Measurements from ENCODE around the gene ESPN.

ESPN gene

GRCh38 chr1:6466751-6467150, 42.2 kb downstream of the ESPN start:
- DNase-seq: no peak

GRCh38 chr1:6467224-6467623, 42.6 kb downstream of the ESPN start:
- DNase-seq: no peak

DNA sequence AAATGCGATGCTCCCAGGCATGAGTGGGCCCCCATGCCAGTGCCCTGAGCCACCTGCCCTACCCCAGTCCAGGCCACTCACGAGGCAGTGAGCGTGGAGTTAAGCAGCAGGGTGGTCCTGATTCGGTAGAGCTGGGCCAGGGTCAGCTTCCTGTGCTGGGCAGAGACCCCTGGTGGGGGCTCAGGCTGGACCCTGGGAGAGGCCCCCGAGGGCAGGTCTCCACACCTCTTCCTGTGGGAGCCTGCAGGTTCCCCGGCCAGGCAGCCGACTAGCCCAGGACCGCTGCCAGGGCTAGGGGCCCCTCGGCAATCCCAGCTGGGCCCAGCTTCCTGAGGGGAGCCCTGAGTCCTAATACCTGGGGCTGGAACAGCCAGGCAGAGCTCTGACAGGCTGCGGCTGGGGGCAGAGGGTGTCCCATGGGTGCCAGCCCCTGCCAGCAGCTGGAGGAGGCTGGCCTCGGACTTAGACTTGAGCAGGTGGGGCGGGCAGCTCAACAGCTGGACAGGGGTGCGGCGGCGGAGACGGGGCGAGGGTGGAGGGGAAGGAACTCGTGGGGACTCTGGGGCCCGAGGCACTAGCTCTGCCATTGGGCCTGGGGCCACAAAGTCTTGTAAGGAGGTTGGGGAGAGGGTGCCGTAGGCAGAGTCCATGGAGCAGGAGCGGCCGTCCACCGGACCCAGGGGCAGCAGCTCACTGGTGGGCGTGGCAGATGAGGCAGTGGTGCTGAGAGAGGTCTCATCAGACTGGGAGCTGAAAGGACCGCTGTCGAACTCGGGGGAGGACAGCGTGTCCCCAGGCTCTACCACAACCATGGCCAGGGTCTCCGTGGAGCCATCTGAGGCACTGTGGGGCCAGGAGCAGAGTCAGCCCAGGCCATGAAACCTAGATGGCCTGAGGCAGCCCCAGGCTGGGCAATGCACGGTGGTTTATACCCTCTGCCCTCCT, 43.4 kb downstream of the ESPN start:
- no peak for DNase-seq

- no peak for DNase-seq
Measured at GRCh38 chr1:6468729-6469461, 44.3 kb downstream of the ESPN start.

DNA sequence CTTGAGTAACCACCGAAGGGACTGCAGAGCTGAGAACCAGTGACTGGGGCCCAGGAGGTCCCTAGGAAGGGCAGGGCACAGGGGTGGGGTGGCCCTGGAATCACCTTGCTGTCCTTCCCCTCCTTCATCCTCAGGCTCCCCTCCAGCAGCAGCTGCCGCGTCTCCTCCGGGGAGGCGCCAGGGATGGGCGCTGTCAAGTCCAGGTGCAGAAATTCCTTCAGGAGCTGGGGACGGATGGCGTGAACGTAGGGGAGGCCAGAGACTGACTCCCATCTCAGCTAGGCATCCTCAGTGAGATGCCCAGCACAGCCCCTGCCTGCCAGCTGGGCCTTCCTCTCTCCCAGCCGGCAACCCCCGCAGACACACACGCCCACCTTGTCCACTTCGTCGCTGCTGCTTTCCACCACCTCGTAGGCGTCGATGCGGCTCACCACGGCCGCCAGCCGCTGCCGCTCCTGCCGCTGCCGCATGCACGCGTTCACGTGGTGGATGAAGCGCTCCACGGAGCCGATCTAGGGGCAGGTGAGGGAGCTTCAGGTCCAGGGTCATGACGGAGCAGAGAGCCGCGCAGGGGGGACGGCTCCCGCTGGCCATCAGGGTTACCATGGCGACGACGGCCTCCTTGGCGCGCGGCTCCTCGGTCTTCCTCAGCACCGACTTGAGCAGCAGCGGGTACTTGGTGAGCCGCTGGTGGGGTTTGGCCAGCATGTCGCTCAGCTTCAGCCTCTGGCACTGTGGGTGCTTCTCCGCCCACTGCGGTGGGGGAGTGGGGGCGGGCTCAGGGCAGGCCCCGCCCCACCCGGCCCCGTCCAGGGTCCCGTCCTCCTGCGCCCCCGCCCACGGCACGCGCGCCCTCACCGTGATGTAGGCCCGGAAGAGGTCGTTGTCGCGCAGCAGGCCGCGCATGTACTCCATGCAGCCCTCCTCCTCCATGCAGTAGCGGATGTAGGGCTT, 45.8 kb downstream of the ESPN start:
- DNase-seq: no peak

DNA sequence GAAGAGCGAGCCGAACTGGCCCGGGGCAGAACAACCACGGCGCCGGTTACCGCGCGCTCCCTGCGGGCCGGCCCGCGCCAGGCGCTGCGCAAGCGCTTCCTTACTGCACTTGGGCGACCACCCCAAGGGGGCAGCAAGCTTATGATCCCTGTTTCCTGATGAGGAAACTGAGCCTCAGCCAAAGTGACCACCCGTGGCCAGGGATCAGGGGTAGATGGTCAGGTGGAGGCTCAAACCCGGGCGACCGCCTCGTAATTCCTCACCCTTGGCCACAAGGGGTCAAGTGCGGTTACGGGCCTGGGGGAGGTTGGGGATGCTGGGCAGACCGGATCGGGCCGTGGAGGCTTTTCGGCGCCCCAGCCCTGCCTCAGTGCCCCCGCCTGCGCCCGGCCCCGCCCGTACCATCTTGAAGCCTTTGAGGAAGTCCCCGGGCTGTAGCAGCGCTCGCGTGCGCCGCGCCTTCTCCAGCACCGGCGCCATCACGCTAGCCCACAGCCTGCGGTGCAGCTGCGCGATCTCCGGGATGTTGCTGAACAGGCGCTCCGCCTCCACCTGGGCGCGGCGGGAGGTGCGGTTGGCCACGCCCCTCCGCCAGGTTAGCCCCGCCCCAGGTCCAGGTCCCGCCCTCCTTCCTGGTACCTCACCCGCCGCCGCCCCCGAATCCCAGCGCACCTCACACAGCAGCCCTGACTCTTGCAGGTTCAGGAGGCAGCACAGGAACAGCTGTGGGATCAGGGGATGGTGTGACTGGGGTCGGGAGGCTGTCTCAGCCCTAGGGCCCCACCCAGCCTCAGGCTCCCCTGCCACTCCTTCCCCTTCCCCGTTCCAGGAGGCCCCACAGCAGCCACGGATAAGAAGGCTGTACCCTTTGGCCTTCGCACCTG, 46.8 kb downstream of the ESPN start:
- DNase-seq: no peak

- DNase-seq: no peak
Measured at GRCh38 chr1:6471970-6472368, 47.4 kb downstream of the ESPN start.

GRCh38 chr1:6472391-6472790, 47.8 kb downstream of the ESPN start:
- no peak for DNase-seq

DNA sequence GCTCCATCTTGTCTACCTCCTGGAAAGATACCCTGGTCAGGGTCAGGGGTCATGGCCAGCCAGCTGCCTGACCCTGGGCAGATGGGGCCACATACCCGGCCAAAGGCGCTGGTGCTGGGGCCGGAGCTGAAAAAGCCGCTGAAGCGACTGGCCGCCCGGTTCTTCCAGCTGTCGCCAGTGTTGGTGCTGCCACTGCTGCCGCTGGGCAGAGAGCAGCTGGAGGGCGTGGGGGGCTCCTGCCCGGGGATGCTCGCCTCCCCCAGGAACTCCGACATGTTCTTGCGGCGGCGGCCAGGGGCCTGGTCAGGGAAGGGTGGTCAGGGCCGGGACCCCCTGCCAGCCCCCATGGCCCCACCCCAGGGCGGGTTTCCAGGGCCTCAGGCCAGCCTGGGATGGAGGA, 48.6 kb downstream of the ESPN start:
- no peak for DNase-seq

DNA sequence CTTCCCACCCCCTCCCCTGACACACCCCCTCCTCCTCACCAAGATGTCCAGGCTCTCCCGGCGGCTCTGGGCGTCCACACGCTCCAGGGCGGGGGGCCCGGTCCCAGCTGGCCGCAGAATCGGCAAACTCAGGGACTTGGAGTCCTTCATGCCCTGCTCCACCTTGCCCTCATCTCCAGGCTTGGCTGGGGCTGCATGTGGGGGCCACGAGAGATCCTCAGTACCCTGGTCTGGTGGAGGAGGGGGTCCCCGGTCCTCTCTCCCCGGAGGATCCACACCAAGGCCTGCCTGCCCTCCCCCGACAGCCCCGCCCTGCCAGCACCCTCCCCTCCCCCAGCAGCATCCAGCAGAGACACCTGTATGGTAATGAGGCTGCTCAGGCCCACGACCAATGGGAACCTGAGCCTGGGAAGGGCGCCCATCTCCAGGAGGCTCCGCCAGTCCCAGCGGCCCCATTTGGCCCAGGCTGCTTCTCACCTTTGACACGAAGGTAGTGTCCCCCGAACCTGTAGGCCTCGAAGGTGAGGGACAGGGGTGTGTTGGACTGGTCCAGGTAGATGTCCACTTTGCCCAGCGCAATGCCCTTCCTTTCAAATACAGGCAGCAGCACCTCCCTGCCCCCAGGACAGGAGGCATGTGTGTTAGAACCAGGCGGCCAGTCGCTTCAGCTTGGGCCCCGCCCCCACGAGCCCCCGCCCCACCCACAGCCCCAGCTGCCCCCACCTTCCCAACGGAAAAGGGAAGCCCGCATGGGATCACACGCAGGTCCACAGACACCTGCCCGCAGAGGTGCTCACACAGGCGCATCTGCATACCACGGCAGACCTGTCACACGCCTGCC, 49.6 kb downstream of the ESPN start:
- peak; percentile 91 for DNase-seq

- DNase-seq: no peak
Measured at GRCh38 chr1:6474815-6475282, 50.3 kb downstream of the ESPN start.

DNA sequence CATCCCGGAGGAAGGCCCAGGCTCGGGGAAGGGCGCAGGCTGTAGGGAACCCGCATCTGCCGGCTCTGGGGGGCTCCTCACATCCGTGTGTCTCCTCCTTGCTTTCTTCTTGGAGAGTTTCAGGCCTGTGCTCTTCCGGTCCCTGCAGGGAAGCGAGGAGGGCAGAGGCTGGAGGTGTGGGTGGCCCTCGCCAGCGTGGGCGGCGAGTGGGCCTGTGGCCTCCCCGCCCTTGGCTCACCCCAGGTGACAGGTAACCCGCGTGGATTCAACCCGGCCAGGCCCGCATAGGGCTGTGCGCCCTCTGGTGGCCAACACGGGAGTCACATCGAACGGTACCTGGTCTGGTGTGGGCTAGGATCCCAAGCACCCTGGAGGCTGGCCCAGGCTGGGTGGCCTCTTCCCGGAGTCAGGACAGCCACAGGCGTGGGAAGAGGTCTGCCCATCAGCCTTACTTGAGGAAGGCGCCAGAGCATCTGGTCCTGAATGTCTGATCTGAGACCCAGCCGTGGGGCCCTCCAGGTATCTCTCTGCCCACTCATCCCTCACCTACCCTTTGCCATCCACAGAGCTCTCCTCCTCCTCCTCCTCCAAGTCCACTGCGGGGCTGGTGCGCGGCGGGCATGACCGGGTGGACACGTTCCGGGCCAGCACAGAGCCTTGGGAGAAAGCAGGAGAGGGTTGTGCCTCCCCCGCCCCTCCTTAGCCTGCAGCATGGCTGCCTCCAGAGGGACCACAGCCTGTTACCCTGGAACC, 51.0 kb downstream of the ESPN start:
- DNase-seq: peak; percentile 34

DNA sequence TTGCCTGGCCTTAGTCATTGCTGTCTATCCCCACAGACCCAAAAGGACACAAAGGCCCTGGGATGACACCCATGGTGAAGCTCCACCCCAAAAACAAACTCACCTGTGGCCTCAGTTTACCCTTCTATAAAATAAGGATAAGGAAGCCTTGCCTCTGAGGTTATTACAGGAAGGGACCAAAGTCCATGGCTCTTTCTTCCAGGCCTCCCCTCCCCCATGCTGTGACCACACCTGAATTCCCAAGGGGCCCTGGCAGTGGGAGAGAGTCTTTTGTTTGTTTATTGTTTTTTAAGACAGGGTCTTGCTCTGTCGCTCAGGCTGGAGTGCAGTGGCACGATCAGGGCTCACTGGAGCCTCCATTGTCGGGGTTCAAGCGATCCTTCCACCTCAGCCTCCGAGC, 51.9 kb downstream of the ESPN start:
- no peak for DNase-seq

GRCh38 chr1:6477039-6477820, 52.7 kb downstream of the ESPN start:
- no peak for DNase-seq

DNA sequence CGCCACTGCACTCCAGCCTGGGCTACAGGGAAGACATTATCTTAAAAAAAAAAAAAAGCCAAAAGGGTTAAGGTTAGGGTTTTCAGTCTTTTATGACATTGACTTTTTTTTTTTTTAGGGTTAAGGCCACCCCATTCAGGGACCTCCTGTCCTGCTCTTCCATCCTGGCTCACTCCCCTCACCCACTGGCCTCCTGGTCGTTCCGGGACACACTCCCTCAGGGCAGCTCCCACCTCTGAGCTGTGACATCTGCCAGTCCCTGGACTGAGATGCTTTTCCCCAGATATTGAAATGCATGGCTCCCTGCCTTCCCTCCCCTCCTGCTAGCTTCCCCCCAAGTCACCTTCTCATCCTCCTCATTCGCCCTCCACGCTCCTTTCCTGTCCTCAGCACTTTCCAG, 57.2 kb downstream of the ESPN start:
- DNase-seq: no peak

DNA sequence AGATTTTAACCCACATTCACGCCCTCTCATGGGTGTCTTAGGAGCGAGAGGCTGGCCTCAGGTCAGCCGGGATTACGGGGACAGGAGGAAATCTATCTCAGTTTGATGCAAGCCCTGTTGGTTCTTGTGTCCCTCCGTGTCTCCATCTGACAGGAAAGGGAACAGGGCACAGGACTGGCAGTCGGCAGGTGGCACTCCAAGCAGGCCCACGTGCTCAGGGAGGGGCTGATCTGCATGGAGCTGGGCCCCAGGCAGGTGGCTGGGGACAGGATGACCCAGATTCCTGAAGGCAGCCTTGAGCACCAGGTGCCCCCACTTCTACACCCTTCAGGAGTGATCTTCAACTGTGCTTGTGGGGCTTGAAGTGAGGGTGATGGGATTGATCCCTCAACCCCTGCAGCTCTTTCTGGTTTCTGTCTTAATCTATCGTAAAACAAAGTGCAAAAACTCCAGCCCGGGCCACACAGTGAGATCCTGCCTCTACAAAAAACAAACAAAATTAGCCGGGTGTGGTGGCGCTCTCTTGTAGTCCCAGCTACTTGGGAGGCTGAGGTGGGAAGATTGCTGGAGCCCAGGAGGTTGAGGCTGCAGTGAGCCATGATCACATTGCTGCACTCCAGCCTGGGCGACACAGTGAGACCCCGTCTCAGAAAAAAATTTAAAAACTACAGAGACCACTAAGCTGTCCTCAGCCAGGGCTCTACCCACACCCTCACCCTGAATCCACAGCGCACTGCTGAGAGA, 58.6 kb downstream of the ESPN start:
- peak; percentile 74 for DNase-seq

- no peak for DNase-seq
Measured at GRCh38 chr1:6483761-6484117, 59.2 kb downstream of the ESPN start.

- no peak for DNase-seq
Measured at GRCh38 chr1:6484826-6485167, 60.2 kb downstream of the ESPN start.

Data from DMS79 (cell line).